ENCODE results near the gene SORBS2. TPM values are rescaled to one million over a fixed set of nuclear protein-coding genes. Genes with fewer than 3 reads are reported as not detected.

Gene SORBS2
- total RNA-seq, 1 donor: 1.7 TPM

GRCh38 chr4:185819144-185819543 lies 7.2 kb upstream of the SORBS2 start:
- no peak overlapping the region for H3K4me3 ChIP-seq (ENCODE audit: low read depth, low read length)
- no peak for TF ChIP-seq CTCF (IDR thresholded peaks at IDR 0.05; ENCODE audit: insufficient read depth, low read depth, low read length)
- no peak for DNase-seq (ENCODE audit: low read depth)

GRCh38 chr4:185817403-185817818 lies 5.4 kb upstream of the SORBS2 start:
- H3K4me3 ChIP-seq (ENCODE audit: low read depth, low read length): no peak overlapping the region
- DNase-seq (ENCODE audit: low read depth): no peak
- TF ChIP-seq CTCF (IDR thresholded peaks at IDR 0.05; ENCODE audit: insufficient read depth, low read depth, low read length): no peak

GRCh38 chr4:185813133-185813532 lies 1.1 kb upstream of the SORBS2 start:
- DNase-seq (ENCODE audit: low read depth): no peak
- no peak for TF ChIP-seq CTCF (IDR thresholded peaks at IDR 0.05; ENCODE audit: insufficient read depth, low read depth, low read length)
- H3K4me3 ChIP-seq (ENCODE audit: low read depth, low read length): no peak overlapping the region

- peak overlapping the region; percentile 31 for H3K4me3 ChIP-seq (ENCODE audit: low read depth, low read length)
- DNase-seq (ENCODE audit: low read depth): peak; percentile 42
- no peak for TF ChIP-seq CTCF (IDR thresholded peaks at IDR 0.05; ENCODE audit: insufficient read depth, low read depth, low read length)
Measured at GRCh38 chr4:185810746-185811508, 1.1 kb downstream of the SORBS2 start.

GRCh38 chr4:185809533-185810071 lies 2.4 kb downstream of the SORBS2 start:
- no peak overlapping the region for H3K4me3 ChIP-seq (ENCODE audit: low read depth, low read length)
- DNase-seq (ENCODE audit: low read depth): no peak
- TF ChIP-seq CTCF (IDR thresholded peaks at IDR 0.05; ENCODE audit: insufficient read depth, low read depth, low read length): no peak

GRCh38 chr4:185809121-185809520 lies 2.9 kb downstream of the SORBS2 start:
- no peak for DNase-seq (ENCODE audit: low read depth)
- no peak overlapping the region for H3K4me3 ChIP-seq (ENCODE audit: low read depth, low read length)
- TF ChIP-seq CTCF (IDR thresholded peaks at IDR 0.05; ENCODE audit: insufficient read depth, low read depth, low read length): no peak

All from fibroblast of villous mesenchyme (primary cell).